HL-60 (cell line): ENCODE data around the gene LGR4.

Experiments
- DNase-seq, 2 experiments: peaks; one replicate each; pipeline ENCODE4 v3.0.0-alpha.2; 2010 to 2020; ENCODE audit warnings: low read depth in 1 of 2, low spot score in 1 of 2
- H3K27ac ChIP-seq: fragments of 250-450 bp; sonication (Bioruptor Pico); replicated peaks from 2 replicates; pipeline ENCODE4 v1.5.1; 2020; ENCODE audit warnings: mild to moderate bottlenecking, moderate library complexity
- H3K27me3 ChIP-seq: fragments of 250-450 bp; sonication (Bioruptor Pico); 2 replicates; pipeline ENCODE4 v1.5.1; 2021; ENCODE audit warnings: mild to moderate bottlenecking, moderate library complexity; ENCODE audit not compliant: insufficient read depth, poor library complexity, severe bottlenecking
- H3K4me3 ChIP-seq: replicated peaks from 2 replicates; pipeline ENCODE4 v1.5.1; 2011; ENCODE audit warnings: mild to moderate bottlenecking, control low read depth, low read length; ENCODE audit not compliant: insufficient read depth
- CTCF ChIP-seq: IDR thresholded peaks from one replicate; pipeline ENCODE4 v1.5.1; 2011; ENCODE audit warnings: low read length, control low read depth, inconsistent platforms; ENCODE audit not compliant: insufficient read depth
- GABPA ChIP-seq: IDR thresholded peaks from 2 replicates; pipeline ENCODE4 v1.6.1; 2012; ENCODE audit warnings: low read depth
- POLR2AphosphoS5 ChIP-seq: IDR thresholded peaks from 2 replicates; pipeline ENCODE4 v1.6.1; 2012; ENCODE audit warnings: low read depth
- REST ChIP-seq: IDR thresholded peaks from 2 replicates; pipeline ENCODE4 v1.6.1; 2012; ENCODE audit warnings: low read depth; ENCODE audit not compliant: insufficient replicate concordance
- SPI1 ChIP-seq: IDR thresholded peaks from 2 replicates; pipeline ENCODE4 v1.6.1; 2012; ENCODE audit warnings: low read depth, mild to moderate bottlenecking, borderline replicate concordance

The LGR4 gene

GRCh38 chr11:27401280-27401832, 71.2 kb downstream of the LGR4 start:
- no peak for DNase-seq
- Histone ChIP-seq H3K4me3 (no peak overlapping the region), H3K27ac (no peak overlapping the region), H3K27me3 (no peaks in the 10 kb centered on the region)
- no peak for TF ChIP-seq REST
- TF ChIP-seq GABPA = no peak
- no peak for TF ChIP-seq POLR2AphosphoS5
- no peak for TF ChIP-seq CTCF
- TF ChIP-seq SPI1 = no peak

- H3K27me3 ChIP-seq = no peaks in the 10 kb centered on the region
- H3K27ac ChIP-seq = no peak overlapping the region
- DNase-seq = no peak
- TF ChIP-seq CTCF (no peak), REST (no peak), SPI1 (no peak), POLR2AphosphoS5 (no peak), GABPA (no peak)
- H3K4me3 ChIP-seq = no peak overlapping the region
Measured at GRCh38 chr11:27398400-27398770, 74.2 kb downstream of the LGR4 start.

- TF ChIP-seq REST (no peak), SPI1 (no peak)
- Histone ChIP-seq H3K4me3 (no peak overlapping the region), H3K27me3 (no peaks in the 10 kb centered on the region), H3K27ac (no peak overlapping the region)
- DNase-seq = no peak
Measured at GRCh38 chr11:27397624-27398399, 74.8 kb downstream of the LGR4 start.
